Glomerular endothelial cell (primary cell): ENCODE data around the gene TAS2R5. TPM values are rescaled to one million over a fixed set of nuclear protein-coding genes. Genes with fewer than 3 reads are reported as not detected.
A peak's percentile ranks its signal among the peaks of the same experiment; 100 is the strongest.
"Not testable (repeated sequence)": the region's sequence is repeated elsewhere in the genome, so short reads cannot be mapped to it uniquely, and the experiment has no call there.

Experiments used
- DNase-seq: peaks from one replicate; pipeline ENCODE4 v3.0.0-alpha.2; 2011; ENCODE audit warnings: low read depth, low spot score; ENCODE audit errors: extremely low read depth
- total RNA-seq: library from RNA; depleted of rRNA; stranded (reverse); fragments of >200 nt; gene quantifications from 2 replicates; pipeline ENCODE4 v1.2.3, GENCODE V29; 2015

TAS2R5 gene
- total RNA-seq = 0.34 and 1.1 TPM in 2 replicates

- DNase-seq = no peak
Measured at GRCh38 chr7:141789917-141790316, at the start of gene TAS2R5. Gene TAS2R5 (plus strand): TSS chr7:141790217. CDS start chr7:141790362, 145 bp downstream.

GRCh38 chr7:141742229-141742628 lies 47.8 kb upstream of the TAS2R5 start:
- DNase-seq = no peak

GRCh38 chr7:141744131-141744530 lies 45.9 kb upstream of the TAS2R5 start:
- DNase-seq = no peak

- no peak for DNase-seq
Measured at GRCh38 chr7:141748396-141748795, 41.6 kb upstream of the TAS2R5 start.

GRCh38 chr7:141751904-141752303 lies 38.1 kb upstream of the TAS2R5 start:
- not testable (repeated sequence) for DNase-seq

- no peak for DNase-seq
Measured at GRCh38 chr7:141752634-141753033, 37.4 kb upstream of the TAS2R5 start.

GRCh38 chr7:141754939-141755338 lies 35.1 kb upstream of the TAS2R5 start:
- DNase-seq = no peak

GRCh38 chr7:141763797-141764196 lies 26.2 kb upstream of the TAS2R5 start, which contains the start of gene TAS2R3:
Gene TAS2R3 (plus strand): TSS chr7:141764097. CDS start chr7:141764159, 62 bp downstream.
- DNase-seq = no peak

GRCh38 chr7:141770083-141770583 lies 19.9 kb upstream of the TAS2R5 start:
- not testable (repeated sequence) for DNase-seq

GRCh38 chr7:141776374-141776773 lies 13.6 kb upstream of the TAS2R5 start, which contains the start of gene TAS2R4:
Gene TAS2R4 (plus strand): TSS chr7:141776674. CDS start chr7:141778489, 1,815 bp downstream.
- no peak for DNase-seq

- DNase-seq = peak; percentile 60
Measured at GRCh38 chr7:141785706-141786552, 4.1 kb upstream of the TAS2R5 start.

- peak; percentile 73 for DNase-seq
Measured at GRCh38 chr7:141788296-141788695, 1.7 kb upstream of the TAS2R5 start.

GRCh38 chr7:141792526-141792925 lies 2.5 kb downstream of the TAS2R5 start:
- DNase-seq = no peak

- no peak for DNase-seq
Measured at GRCh38 chr7:141820067-141820466, 30.1 kb downstream of the TAS2R5 start.

- DNase-seq = not testable (repeated sequence)
Measured at GRCh38 chr7:141822432-141822831, 32.4 kb downstream of the TAS2R5 start.

- no peak for DNase-seq
Measured at GRCh38 chr7:141837683-141838082, 47.7 kb downstream of the TAS2R5 start.

- DNase-seq = no peak
Measured at GRCh38 chr7:141838581-141838980, 48.6 kb downstream of the TAS2R5 start.

- no peak for DNase-seq
Measured at GRCh38 chr7:141839256-141839655, 49.2 kb downstream of the TAS2R5 start.

GRCh38 chr7:141840708-141841107 lies 50.7 kb downstream of the TAS2R5 start:
- no peak for DNase-seq
